HepG2 (cell line): Measurements from ENCODE around the gene PNN. TPM values are rescaled to one million over a fixed set of nuclear protein-coding genes. Genes with fewer than 3 reads are reported as not detected.

ENCODE experiments used
- ATAD3A ChIP-seq: sonication (generic); formaldehyde crosslinking; IDR thresholded peaks from 2 replicates; pipeline ENCODE4 v1.4.0; 2020; ENCODE audit warnings: missing genetic modification reagents
- BCL6 ChIP-seq: IDR thresholded peaks from 2 replicates; pipeline ENCODE4 v1.6.1; 2016; ENCODE audit warnings: missing genetic modification reagents, missing compliant biosample characterization
- HMG20A ChIP-seq: IDR thresholded peaks from 2 replicates; pipeline ENCODE4 v1.6.1; 2016; ENCODE audit warnings: borderline replicate concordance
- MTA1 ChIP-seq: sonication (generic); formaldehyde crosslinking; IDR thresholded peaks from 2 replicates; pipeline ENCODE4 v1.4.0; 2020; ENCODE audit warnings: missing genetic modification reagents, mild to moderate bottlenecking, borderline replicate concordance
- MTF2 ChIP-seq: sonication (generic); formaldehyde crosslinking; IDR thresholded peaks from 2 replicates; pipeline ENCODE4 v1.5.0; 2020; ENCODE audit warnings: missing genetic modification reagents, borderline replicate concordance
- PAF1 ChIP-seq: IDR thresholded peaks from 2 replicates; pipeline ENCODE4 v1.6.1; 2016; ENCODE audit warnings: missing genetic modification reagents, missing compliant biosample characterization
- PITX1 ChIP-seq: sonication (generic); formaldehyde crosslinking; IDR thresholded peaks from 2 replicates; pipeline ENCODE4 v1.5.1; 2020; ENCODE audit warnings: mild to moderate bottlenecking, missing genetic modification reagents
- PRPF4 ChIP-seq: fragments of 200-400 bp; formaldehyde crosslinking; IDR thresholded peaks from 2 replicates; pipeline ENCODE4 v1.6.1; 2016; ENCODE audit warnings: low read length, low read depth; ENCODE audit not compliant: poor library complexity, severe bottlenecking
- SNAI1 ChIP-seq: sonication (generic); formaldehyde crosslinking; IDR thresholded peaks from 2 replicates; pipeline ENCODE4 v1.5.0; 2020; ENCODE audit warnings: mild to moderate bottlenecking, missing genetic modification reagents, borderline replicate concordance
- SSRP1 ChIP-seq: IDR thresholded peaks from 2 replicates; pipeline ENCODE4 v1.6.1; 2016; ENCODE audit warnings: control low read depth
- TMF1 ChIP-seq: sonication (generic); formaldehyde crosslinking; IDR thresholded peaks from 2 replicates; pipeline ENCODE4 v1.8.1; 2022; ENCODE audit warnings: low read depth, missing genetic modification reagents
- YEATS2 ChIP-seq: sonication (generic); formaldehyde crosslinking; IDR thresholded peaks from 2 replicates; pipeline ENCODE4 v1.4.0; 2020; ENCODE audit warnings: missing genetic modification reagents, borderline replicate concordance
- ZNF460 ChIP-seq: sonication (generic); formaldehyde crosslinking; IDR thresholded peaks from 2 replicates; pipeline ENCODE4 v1.5.1; 2020; ENCODE audit warnings: missing genetic modification reagents, mild to moderate bottlenecking, borderline replicate concordance
- ZNF558 ChIP-seq: sonication (generic); formaldehyde crosslinking; IDR thresholded peaks from 2 replicates; pipeline ENCODE4 v1.9.0; 2022; ENCODE audit warnings: mild to moderate bottlenecking, missing genetic modification reagents, borderline replicate concordance
- ZNF83 ChIP-seq: sonication (generic); formaldehyde crosslinking; IDR thresholded peaks from 2 replicates; pipeline ENCODE4 v1.4.0; 2020; ENCODE audit warnings: missing genetic modification reagents, mild to moderate bottlenecking, borderline replicate concordance
- ZNF841 ChIP-seq: sonication (generic); formaldehyde crosslinking; IDR thresholded peaks from 2 replicates; pipeline ENCODE4 v1.8.1; 2023; ENCODE audit warnings: missing genetic modification reagents, borderline replicate concordance
- polyA plus RNA-seq, 8 experiments: library from polyadenylated mRNA; depleted of rRNA in 3 of 8; stranded (reverse) in 7 of 8; unstranded in 1 of 8; fragments of >200 nt; fragmentation: Illumina TruSeq in 4 of 8; extraction: Trizol in 4 of 8; gene quantifications; 2 replicates each; pipeline versions ENCODE4 v1.2.1 to v1.2.3, GENCODE V29; 2011 to 2016; ENCODE audit warnings: low read depth in 4 of 8, missing spikeins in 1 of 8, mixed read lengths in 1 of 8; ENCODE audit not compliant: insufficient read depth in 1 of 8
- total RNA-seq, 5 experiments: library from RNA; depleted of rRNA; stranded (reverse); fragments of >200 nt; fragmentation: Illumina TruSeq; extraction: Trizol; gene quantifications; 2 replicates each; pipeline ENCODE4 v1.2.3, GENCODE V29; 2016; ENCODE audit warnings: low read depth in 1 of 5
- TF ChIP-seq, protein P1 (sequence below): sonication (generic); formaldehyde crosslinking; IDR thresholded peaks from 2 replicates; pipeline ENCODE4 v1.5.1; 2020; ENCODE audit warnings: mild to moderate bottlenecking, missing genetic modification reagents, moderate library complexity
- TF ChIP-seq, protein P2 (sequence below): sonication (generic); formaldehyde crosslinking; IDR thresholded peaks from 2 replicates; pipeline ENCODE4 v1.8.1; 2023; ENCODE audit warnings: mild to moderate bottlenecking, missing genetic modification reagents
- TF ChIP-seq, protein P3 (sequence below): sonication (generic); formaldehyde crosslinking; IDR thresholded peaks from 2 replicates; pipeline ENCODE4 v1.4.0; 2020; ENCODE audit warnings: mild to moderate bottlenecking, missing genetic modification reagents
- TF ChIP-seq, protein P4 (sequence below): sonication (generic); formaldehyde crosslinking; IDR thresholded peaks from 2 replicates; pipeline ENCODE4 v1.4.0; 2020; ENCODE audit warnings: mild to moderate bottlenecking, low read depth, missing genetic modification reagents

The PNN gene
- total and polyA plus RNA-seq, 2 of the 13 experiments (the other 11 are each of a cell fraction or from before 2014, with no cell fraction given) = 58.0 to 214 TPM

DNA sequence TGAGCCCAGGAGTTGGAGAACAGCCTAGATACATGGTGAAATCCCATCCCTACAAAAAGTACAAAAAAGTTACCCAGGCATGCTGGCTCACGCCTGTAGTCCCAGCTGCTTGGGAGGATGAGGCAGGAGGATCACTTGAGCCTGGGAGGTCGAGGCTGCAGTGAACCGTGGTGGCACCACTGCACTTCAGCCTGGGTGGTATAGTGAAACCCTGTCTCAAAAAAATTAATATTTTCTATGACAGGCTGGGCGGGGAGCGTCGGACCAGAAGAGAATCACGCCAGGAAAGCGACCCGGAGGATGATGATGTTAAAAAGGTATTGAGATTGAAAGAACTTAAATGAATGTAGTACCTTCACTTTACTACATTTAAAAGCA, 2.1 kb downstream of the PNN start (continued):
- TF ChIP-seq, protein P1, sequence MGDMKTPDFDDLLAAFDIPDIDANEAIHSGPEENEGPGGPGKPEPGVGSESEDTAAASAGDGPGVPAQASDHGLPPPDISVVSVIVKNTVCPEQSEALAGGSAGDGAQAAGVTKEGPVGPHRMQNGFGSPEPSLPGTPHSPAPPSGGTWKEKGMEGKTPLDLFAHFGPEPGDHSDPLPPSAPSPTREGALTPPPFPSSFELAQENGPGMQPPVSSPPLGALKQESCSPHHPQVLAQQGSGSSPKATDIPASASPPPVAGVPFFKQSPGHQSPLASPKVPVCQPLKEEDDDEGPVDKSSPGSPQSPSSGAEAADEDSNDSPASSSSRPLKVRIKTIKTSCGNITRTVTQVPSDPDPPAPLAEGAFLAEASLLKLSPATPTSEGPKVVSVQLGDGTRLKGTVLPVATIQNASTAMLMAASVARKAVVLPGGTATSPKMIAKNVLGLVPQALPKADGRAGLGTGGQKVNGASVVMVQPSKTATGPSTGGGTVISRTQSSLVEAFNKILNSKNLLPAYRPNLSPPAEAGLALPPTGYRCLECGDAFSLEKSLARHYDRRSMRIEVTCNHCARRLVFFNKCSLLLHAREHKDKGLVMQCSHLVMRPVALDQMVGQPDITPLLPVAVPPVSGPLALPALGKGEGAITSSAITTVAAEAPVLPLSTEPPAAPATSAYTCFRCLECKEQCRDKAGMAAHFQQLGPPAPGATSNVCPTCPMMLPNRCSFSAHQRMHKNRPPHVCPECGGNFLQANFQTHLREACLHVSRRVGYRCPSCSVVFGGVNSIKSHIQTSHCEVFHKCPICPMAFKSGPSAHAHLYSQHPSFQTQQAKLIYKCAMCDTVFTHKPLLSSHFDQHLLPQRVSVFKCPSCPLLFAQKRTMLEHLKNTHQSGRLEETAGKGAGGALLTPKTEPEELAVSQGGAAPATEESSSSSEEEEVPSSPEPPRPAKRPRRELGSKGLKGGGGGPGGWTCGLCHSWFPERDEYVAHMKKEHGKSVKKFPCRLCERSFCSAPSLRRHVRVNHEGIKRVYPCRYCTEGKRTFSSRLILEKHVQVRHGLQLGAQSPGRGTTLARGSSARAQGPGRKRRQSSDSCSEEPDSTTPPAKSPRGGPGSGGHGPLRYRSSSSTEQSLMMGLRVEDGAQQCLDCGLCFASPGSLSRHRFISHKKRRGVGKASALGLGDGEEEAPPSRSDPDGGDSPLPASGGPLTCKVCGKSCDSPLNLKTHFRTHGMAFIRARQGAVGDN (CRISPR knock-in tag) = peak; percentile 42
- TF ChIP-seq YEATS2 (CRISPR knock-in tag) (no peak), MTF2 (CRISPR knock-in tag) (no peak), PRPF4 (no peak), ZNF558 (CRISPR knock-in tag) (no peak), BCL6 (CRISPR knock-in tag) (no peak), PITX1 (0 out of 2 replicates have a peak, but pooled peaks have one; percentile 59), ZNF83 (CRISPR knock-in tag) (no peak), ZNF841 (CRISPR knock-in tag) (no peak), HMG20A (no peak), MTA1 (CRISPR knock-in tag) (no peak; the same call in 1 of the 2 replicates), ATAD3A (CRISPR knock-in tag) (no peak), SSRP1 (CRISPR knock-in tag) (peak; percentile 11; the same call in 1 of the 2 replicates), ZNF460 (no peak), PAF1 (CRISPR knock-in tag) (no peak), SNAI1 (CRISPR knock-in tag) (0 out of 2 replicates have a peak, but pooled peaks have one; percentile 32), TMF1 (CRISPR knock-in tag) (no peak)
- TF ChIP-seq, protein P2, sequence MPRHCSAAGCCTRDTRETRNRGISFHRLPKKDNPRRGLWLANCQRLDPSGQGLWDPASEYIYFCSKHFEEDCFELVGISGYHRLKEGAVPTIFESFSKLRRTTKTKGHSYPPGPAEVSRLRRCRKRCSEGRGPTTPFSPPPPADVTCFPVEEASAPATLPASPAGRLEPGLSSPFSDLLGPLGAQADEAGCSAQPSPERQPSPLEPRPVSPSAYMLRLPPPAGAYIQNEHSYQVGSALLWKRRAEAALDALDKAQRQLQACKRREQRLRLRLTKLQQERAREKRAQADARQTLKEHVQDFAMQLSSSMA = peak; percentile 7
- TF ChIP-seq, protein P3, sequence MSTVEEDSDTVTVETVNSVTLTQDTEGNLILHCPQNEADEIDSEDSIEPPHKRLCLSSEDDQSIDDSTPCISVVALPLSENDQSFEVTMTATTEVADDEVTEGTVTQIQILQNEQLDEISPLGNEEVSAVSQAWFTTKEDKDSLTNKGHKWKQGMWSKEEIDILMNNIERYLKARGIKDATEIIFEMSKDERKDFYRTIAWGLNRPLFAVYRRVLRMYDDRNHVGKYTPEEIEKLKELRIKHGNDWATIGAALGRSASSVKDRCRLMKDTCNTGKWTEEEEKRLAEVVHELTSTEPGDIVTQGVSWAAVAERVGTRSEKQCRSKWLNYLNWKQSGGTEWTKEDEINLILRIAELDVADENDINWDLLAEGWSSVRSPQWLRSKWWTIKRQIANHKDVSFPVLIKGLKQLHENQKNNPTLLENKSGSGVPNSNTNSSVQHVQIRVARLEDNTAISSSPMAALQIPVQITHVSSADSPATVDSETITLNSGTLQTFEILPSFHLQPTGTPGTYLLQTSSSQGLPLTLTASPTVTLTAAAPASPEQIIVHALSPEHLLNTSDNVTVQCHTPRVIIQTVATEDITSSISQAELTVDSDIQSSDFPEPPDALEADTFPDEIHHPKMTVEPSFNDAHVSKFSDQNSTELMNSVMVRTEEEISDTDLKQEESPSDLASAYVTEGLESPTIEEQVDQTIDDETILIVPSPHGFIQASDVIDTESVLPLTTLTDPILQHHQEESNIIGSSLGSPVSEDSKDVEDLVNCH (CRISPR knock-in tag) = no peak
- TF ChIP-seq, protein P4, sequence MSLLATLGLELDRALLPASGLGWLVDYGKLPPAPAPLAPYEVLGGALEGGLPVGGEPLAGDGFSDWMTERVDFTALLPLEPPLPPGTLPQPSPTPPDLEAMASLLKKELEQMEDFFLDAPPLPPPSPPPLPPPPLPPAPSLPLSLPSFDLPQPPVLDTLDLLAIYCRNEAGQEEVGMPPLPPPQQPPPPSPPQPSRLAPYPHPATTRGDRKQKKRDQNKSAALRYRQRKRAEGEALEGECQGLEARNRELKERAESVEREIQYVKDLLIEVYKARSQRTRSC (CRISPR knock-in tag) = no peak
